ENCODE measurements around the gene DCTN3.

GRCh38 chr9:34566322-34566721 lies 54.0 kb downstream of the DCTN3 start:
- TF ChIP-seq, protein P1, sequence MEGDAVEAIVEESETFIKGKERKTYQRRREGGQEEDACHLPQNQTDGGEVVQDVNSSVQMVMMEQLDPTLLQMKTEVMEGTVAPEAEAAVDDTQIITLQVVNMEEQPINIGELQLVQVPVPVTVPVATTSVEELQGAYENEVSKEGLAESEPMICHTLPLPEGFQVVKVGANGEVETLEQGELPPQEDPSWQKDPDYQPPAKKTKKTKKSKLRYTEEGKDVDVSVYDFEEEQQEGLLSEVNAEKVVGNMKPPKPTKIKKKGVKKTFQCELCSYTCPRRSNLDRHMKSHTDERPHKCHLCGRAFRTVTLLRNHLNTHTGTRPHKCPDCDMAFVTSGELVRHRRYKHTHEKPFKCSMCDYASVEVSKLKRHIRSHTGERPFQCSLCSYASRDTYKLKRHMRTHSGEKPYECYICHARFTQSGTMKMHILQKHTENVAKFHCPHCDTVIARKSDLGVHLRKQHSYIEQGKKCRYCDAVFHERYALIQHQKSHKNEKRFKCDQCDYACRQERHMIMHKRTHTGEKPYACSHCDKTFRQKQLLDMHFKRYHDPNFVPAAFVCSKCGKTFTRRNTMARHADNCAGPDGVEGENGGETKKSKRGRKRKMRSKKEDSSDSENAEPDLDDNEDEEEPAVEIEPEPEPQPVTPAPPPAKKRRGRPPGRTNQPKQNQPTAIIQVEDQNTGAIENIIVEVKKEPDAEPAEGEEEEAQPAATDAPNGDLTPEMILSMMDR (conservative IDR thresholded peaks at IDR 0.05; ENCODE audit: low read depth, low read length): no peak
- TF ChIP-seq SMC3 (IDR thresholded peaks at IDR 0.05; ENCODE audit: low read depth, low read length): no peak
- no peak for TF ChIP-seq RAD21 (IDR thresholded peaks at IDR 0.05; ENCODE audit: low read length)
- no peak for TF ChIP-seq MAFK (IDR thresholded peaks at IDR 0.05; ENCODE audit: low read depth, low read length)
- TF ChIP-seq, protein P2, sequence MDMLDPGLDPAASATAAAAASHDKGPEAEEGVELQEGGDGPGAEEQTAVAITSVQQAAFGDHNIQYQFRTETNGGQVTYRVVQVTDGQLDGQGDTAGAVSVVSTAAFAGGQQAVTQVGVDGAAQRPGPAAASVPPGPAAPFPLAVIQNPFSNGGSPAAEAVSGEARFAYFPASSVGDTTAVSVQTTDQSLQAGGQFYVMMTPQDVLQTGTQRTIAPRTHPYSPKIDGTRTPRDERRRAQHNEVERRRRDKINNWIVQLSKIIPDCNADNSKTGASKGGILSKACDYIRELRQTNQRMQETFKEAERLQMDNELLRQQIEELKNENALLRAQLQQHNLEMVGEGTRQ (IDR thresholded peaks at IDR 0.05; ENCODE audit: low read depth, low read length): no peak
- no peak for TF ChIP-seq POLR2A (IDR thresholded peaks at IDR 0.05; ENCODE audit: low read depth, low read length)
- no peak for TF ChIP-seq CEBPB (IDR thresholded peaks at IDR 0.05; ENCODE audit: low read depth, low read length)
- TF ChIP-seq MXI1 (IDR thresholded peaks at IDR 0.05; ENCODE audit: borderline replicate concordance, low read depth, low read length): no peak
- TF ChIP-seq MAZ (IDR thresholded peaks at IDR 0.05; ENCODE audit: borderline replicate concordance, low read depth, low read length): no peak
- TF ChIP-seq BHLHE40 (IDR thresholded peaks at IDR 0.05; ENCODE audit: low read depth, low read length): no peak
- no peak for TF ChIP-seq ELK1 (IDR thresholded peaks at IDR 0.05; ENCODE audit: borderline replicate concordance, low read depth, low read length)
- TF ChIP-seq RFX5 (IDR thresholded peaks at IDR 0.05; ENCODE audit: low read depth, low read length): no peak
- TF ChIP-seq FOS (IDR thresholded peaks at IDR 0.05; ENCODE audit: low read depth, low read length): no peak
- no peak for TF ChIP-seq RCOR1 (IDR thresholded peaks at IDR 0.05; ENCODE audit: insufficient replicate concordance, low read length)

Measured in IMR-90 (cell line).